Keratinocyte (primary cell): ENCODE data around the gene CDC42SE2. TPM values are rescaled to one million over a fixed set of nuclear protein-coding genes. Genes with fewer than 3 reads are reported as not detected.

Source experiments
- DNase-seq: peaks from one replicate; pipeline ENCODE4 v3.0.0-alpha.2; 2011; ENCODE audit warnings: low read depth, missing footprints, low spot score
- FAIRE-seq: peaks from 2 replicates; lab custom pipeline; 2011; peaks lifted over from hg19 to GRCh38; lab: Jason Lieb, UNC
- H2AFZ ChIP-seq: 2 replicates; pipeline ENCODE4 v1.6.0; 2012; ENCODE audit warnings: low read length, control low read depth, inconsistent platforms; ENCODE audit not compliant: control insufficient read depth
- H3K27ac ChIP-seq: 2 replicates; pipeline ENCODE4 v1.5.1; 2011; ENCODE audit warnings: low read length; ENCODE audit not compliant: control insufficient read depth, insufficient read depth
- H3K27me3 ChIP-seq: 3 replicates; pipeline ENCODE4 v1.6.0; 2011; ENCODE audit warnings: low read length; ENCODE audit not compliant: control insufficient read depth, insufficient read depth; ENCODE audit errors: extremely low read depth
- H3K36me3 ChIP-seq, 2 experiments: 2 replicates in 1 of 2; 3 replicates in 1 of 2; pipeline ENCODE4 v1.5.1; 2011; ENCODE audit warnings: low read length in 2 of 2, mild to moderate bottlenecking in 1 of 2; ENCODE audit not compliant: control insufficient read depth in 2 of 2, insufficient read depth in 2 of 2; ENCODE audit errors: extremely low read depth in 1 of 2
- H3K4me1 ChIP-seq: 3 replicates; pipeline ENCODE4 v1.5.1; 2011; ENCODE audit warnings: low read length; ENCODE audit not compliant: control insufficient read depth, insufficient read depth; ENCODE audit errors: extremely low read depth
- H3K4me2 ChIP-seq: 3 replicates; pipeline ENCODE4 v1.6.0; 2011; ENCODE audit warnings: low read depth, low read length; ENCODE audit not compliant: control insufficient read depth, insufficient read depth; ENCODE audit errors: extremely low read depth
- H3K4me3 ChIP-seq, 3 experiments: fragments of 200-600 bp in 1 of 3; sonication (generic) in 1 of 3; 2 replicates in 2 of 3; 3 replicates in 1 of 3; pipeline ENCODE4 v1.5.1; 2011 to 2016; ENCODE audit warnings: low read length in 3 of 3, mild to moderate bottlenecking in 3 of 3, control low read depth in 2 of 3, inconsistent platforms in 1 of 3, low read depth in 1 of 3, mixed read lengths in 1 of 3, mixed run types in 1 of 3, moderate library complexity in 1 of 3; ENCODE audit not compliant: control insufficient read depth in 2 of 3, insufficient read depth in 2 of 3; ENCODE audit errors: extremely low read depth in 1 of 3
- H3K79me2 ChIP-seq: 2 replicates; pipeline ENCODE4 v1.6.0; 2012; ENCODE audit warnings: low read length; ENCODE audit not compliant: control insufficient read depth, insufficient read depth
- H3K9ac ChIP-seq: 3 replicates; pipeline ENCODE4 v1.6.0; 2011; ENCODE audit warnings: low read length; ENCODE audit not compliant: control insufficient read depth, insufficient read depth; ENCODE audit errors: extremely low read depth
- H3K9me1 ChIP-seq: 3 replicates; pipeline ENCODE4 v1.6.0; 2011; ENCODE audit warnings: low read length; ENCODE audit not compliant: control insufficient read depth, insufficient read depth; ENCODE audit errors: extremely low read depth
- H3K9me3 ChIP-seq: 2 replicates; pipeline ENCODE4 v1.5.1; 2012; ENCODE audit warnings: low read depth, low read length; ENCODE audit not compliant: control insufficient read depth
- H4K20me1 ChIP-seq: 3 replicates; pipeline ENCODE4 v1.6.0; 2011; ENCODE audit warnings: low read length; ENCODE audit not compliant: control insufficient read depth, insufficient read depth; ENCODE audit errors: extremely low read depth
- CTCF ChIP-seq, 3 experiments: IDR thresholded peaks in 1 of 3; conservative IDR thresholded peaks in 1 of 3; optimal IDR thresholded peaks in 1 of 3; 2 replicates in 2 of 3; 3 replicates in 1 of 3; pipeline versions ENCODE3 to v1.5.1; 2011; ENCODE audit warnings: low read length in 3 of 3, mild to moderate bottlenecking in 3 of 3, moderate library complexity in 2 of 3, control low read depth in 1 of 3, inconsistent platforms in 1 of 3; ENCODE audit not compliant: insufficient read depth in 2 of 3; ENCODE audit errors: extremely low read depth in 1 of 3
- EZH2 ChIP-seq: IDR thresholded peaks from one replicate; pipeline ENCODE4 v1.6.1; 2012; ENCODE audit warnings: inconsistent platforms, mild to moderate bottlenecking, low read length, moderate library complexity
- dilution Hi-C: fragments of 300-500 bp; cut with MboI; formaldehyde crosslinking; loops from one replicate; pipeline ENCODE4 v1.7.0; 2020; ENCODE audit warnings: low sequenced_read_pairs; ENCODE audit not compliant: extremely low pct_ligation_motif_present
- polyA plus RNA-seq, 5 experiments: library from polyadenylated mRNA; depleted of rRNA in 3 of 5; stranded (reverse) in 3 of 5; stranded (forward) in 1 of 5; unstranded in 1 of 5; fragments of >200 nt; gene quantifications; 1 replicate in 1 of 5; 2 replicates in 3 of 5; 3 replicates in 1 of 5; pipeline versions ENCODE4 v1.2.1 to v1.2.3, GENCODE V29; 2011 to 2012; ENCODE audit warnings: missing spikeins in 2 of 5, low read depth in 1 of 5, low replicate concordance in 1 of 5

Gene CDC42SE2
- polyA plus RNA-seq, 1 donor (not counting 4 experiments of a cell fraction or from before 2014, with no cell fraction given): 32.5 TPM

- FAIRE-seq (no peak), DNase-seq (no peak)
- Histone ChIP-seq H3K4me2 (no peak overlapping the region), H3K27me3 (no peaks in the 10 kb centered on the region), H3K4me1 (peaks cover 7% of the 10 kb centered on the region), H3K4me3 (no peak overlapping the region), H3K79me2 (no peaks in the 10 kb centered on the region), H3K9me3 (no peaks in the 10 kb centered on the region), H3K9ac (no peak overlapping the region), H2AFZ (no peak overlapping the region), H3K36me3 (no peaks in the 10 kb centered on the region), H4K20me1 (no peaks in the 10 kb centered on the region), H3K27ac (no peak overlapping the region), H3K9me1 (no peaks in the 10 kb centered on the region)
- no peak for TF ChIP-seq CTCF (optimal IDR thresholded peaks at IDR 0.05 in 1 of 3, IDR thresholded peaks at IDR 0.05 in 1 of 3, conservative IDR thresholded peaks at IDR 0.05 in 1 of 3; ENCODE audit: extremely low read depth in 1 of 3, insufficient read depth in 2 of 3, low read length in 3 of 3)
- TF ChIP-seq EZH2: no peak
- dilution Hi-C loops: no loop called here
These were observed 17.9 kb upstream of the CDC42SE2 start for GRCh38 chr5:131245948-131246347.

- DNase-seq (no peak), FAIRE-seq (no peak)
- no peaks in the 10 kb centered on the region for H3K9me1 ChIP-seq
- H3K4me3 ChIP-seq: no peak overlapping the region
- H3K4me2 ChIP-seq: no peak overlapping the region
- H2AFZ ChIP-seq: no peak overlapping the region
- no peaks in the 10 kb centered on the region for H3K36me3 ChIP-seq
- H4K20me1 ChIP-seq: no peaks in the 10 kb centered on the region
- no peak overlapping the region for H3K9ac ChIP-seq
- H3K4me1 ChIP-seq: peaks cover 7% of the 10 kb centered on the region
- H3K27ac ChIP-seq: no peak overlapping the region
- dilution Hi-C loops: no loop called here
- no peaks in the 10 kb centered on the region for H3K79me2 ChIP-seq
- H3K27me3 ChIP-seq: no peaks in the 10 kb centered on the region
- TF ChIP-seq EZH2: no peak
- no peak for TF ChIP-seq CTCF (optimal IDR thresholded peaks at IDR 0.05 in 1 of 3, IDR thresholded peaks at IDR 0.05 in 1 of 3, conservative IDR thresholded peaks at IDR 0.05 in 1 of 3; ENCODE audit: extremely low read depth in 1 of 3, insufficient read depth in 2 of 3, low read length in 3 of 3)
- no peaks in the 10 kb centered on the region for H3K9me3 ChIP-seq
These were observed 17.3 kb upstream of the CDC42SE2 start for GRCh38 chr5:131246504-131246903.
